Activated naive CD4-positive, alpha-beta T cell (primary cell): Measurements from ENCODE around the gene RNASE11.
"Not testable (repeated sequence)": the region's sequence is repeated elsewhere in the genome, so short reads cannot be mapped to it uniquely, and the experiment has no call there.

ENCODE experiments used
- DNase-seq, 4 experiments: peaks; one replicate each; lab custom pipeline; 2025; lab: John Stamatoyannopoulos, UW

Gene RNASE11

DNA sequence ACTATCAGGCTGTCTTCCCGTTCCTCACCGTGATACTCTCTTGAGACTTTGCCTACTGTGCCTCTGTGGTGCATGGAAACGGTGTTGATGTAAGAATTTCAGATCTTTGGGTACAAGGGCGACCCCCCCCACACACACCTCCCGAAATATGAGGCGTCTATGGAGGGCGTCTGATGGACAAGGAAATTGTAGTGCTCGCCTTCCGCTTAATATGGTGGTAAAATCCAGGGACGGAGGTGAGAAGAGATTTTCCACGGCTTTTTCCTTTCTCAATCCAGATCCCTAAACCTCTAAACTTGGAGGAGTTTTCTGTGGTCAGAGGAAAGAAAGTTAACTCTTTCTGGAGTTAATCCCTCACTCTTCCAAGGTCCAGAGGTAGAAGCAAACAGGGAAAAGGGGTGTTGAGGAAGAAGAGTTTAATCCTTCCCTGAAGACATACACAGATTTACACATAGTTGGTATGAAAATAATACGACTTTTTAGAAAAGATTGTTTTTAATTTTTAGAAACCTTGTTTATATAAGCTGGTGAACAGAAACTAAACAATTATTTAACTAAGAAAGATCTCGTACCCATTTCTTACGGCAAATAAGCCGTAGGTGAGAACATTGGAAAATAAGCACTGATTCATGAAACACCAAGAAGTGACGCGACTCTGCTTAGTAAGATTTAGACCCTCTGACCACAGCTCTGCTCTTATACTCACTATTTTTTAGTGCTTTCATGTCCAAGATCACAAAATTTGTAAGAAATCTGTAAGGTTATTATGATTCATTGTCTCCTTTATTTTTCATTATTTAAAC lies 26.4 kb upstream of the RNASE11 start:
- DNase-seq = no peak

GRCh38 chr14:20613094-20614037 lies 25.6 kb upstream of the RNASE11 start:
- peak; percentile 64 to 71 (median 70) for DNase-seq

DNA sequence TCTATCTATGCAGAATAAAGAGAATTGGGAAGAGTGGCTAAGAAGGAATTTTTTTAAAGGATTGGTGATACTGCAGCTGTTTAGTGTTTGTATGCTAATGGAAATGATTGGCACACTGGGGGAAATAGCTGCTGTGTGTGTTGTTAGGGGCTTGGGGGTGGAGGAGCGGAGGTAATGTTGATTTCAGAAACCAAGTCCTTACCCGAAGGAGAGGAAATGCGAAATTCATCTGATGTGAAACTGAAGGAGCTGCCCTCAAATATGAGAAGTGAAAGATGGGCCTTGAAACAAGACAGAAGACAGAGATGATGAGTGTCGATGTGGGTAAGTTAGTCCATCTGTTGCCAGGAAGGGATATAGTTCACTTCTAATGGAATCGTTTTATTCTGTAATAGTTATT lies 24.6 kb upstream of the RNASE11 start:
- DNase-seq = no peak

- DNase-seq = no peak
These were observed 23.5 kb upstream of the RNASE11 start for GRCh38 chr14:20611277-20611676.

- peak; percentile 30 to 56 (median 40) for DNase-seq
These were observed 22.4 kb upstream of the RNASE11 start for GRCh38 chr14:20610002-20610765.

DNA sequence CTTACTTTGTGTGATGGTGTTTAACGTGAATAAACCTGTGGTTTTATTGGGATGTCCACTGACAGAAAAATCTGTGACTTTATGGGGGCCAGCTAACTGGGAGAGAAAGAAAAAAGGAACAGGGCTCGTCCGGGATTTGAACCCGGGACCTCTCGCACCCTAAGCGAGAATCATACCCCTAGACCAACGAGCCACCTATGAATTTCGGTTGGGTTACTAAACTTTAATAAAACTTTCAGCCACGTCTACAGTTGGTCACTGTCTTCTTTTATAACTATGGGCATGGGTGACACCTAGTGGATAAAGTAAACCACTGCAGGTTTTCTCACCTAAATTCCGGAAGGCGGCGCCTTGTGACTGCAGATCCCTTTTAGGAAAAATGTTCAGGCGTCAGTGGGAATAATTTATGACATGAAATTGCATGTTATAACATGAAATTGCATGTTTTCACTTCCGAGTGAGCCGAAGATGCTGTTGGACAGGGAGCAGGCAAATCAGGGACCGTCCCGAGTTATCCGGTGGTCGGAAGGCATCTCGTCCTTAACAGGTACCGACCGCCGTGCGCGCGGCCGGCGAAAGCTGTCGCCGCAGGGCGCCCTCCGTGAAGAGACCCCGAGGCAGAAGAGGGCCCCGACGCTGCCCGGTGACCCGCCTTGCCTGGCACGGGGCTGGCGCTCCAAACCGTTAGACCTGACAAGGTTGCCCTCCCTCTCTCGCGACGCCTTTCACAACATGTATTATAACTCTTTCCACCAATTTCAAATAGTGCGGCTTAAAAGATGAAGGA lies 21.6 kb upstream of the RNASE11 start:
- peak in 2 of 4 experiments; percentile 20 to 34 for DNase-seq

GRCh38 chr14:20608383-20609110 lies 20.7 kb upstream of the RNASE11 start:
- no peak for DNase-seq

- no peak for DNase-seq
These were observed 19.8 kb upstream of the RNASE11 start for GRCh38 chr14:20607617-20608016.

DNA sequence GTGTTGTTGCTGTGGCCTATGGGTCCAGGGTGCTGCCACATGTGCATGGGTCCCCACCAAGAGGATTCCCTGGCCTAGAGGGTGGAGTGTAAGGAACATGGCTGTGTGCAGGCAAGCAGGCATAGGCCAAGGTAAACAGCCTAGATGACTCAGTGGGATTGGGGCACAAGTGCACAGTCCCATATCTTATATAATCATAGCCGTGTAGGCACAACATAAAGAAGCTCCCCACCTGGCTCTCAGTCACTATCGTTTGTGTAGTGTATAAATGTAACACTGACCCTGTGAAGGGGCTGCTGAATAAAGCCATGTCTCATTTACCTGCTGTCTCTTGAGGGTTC lies 19.1 kb upstream of the RNASE11 start:
- DNase-seq = no peak

DNA sequence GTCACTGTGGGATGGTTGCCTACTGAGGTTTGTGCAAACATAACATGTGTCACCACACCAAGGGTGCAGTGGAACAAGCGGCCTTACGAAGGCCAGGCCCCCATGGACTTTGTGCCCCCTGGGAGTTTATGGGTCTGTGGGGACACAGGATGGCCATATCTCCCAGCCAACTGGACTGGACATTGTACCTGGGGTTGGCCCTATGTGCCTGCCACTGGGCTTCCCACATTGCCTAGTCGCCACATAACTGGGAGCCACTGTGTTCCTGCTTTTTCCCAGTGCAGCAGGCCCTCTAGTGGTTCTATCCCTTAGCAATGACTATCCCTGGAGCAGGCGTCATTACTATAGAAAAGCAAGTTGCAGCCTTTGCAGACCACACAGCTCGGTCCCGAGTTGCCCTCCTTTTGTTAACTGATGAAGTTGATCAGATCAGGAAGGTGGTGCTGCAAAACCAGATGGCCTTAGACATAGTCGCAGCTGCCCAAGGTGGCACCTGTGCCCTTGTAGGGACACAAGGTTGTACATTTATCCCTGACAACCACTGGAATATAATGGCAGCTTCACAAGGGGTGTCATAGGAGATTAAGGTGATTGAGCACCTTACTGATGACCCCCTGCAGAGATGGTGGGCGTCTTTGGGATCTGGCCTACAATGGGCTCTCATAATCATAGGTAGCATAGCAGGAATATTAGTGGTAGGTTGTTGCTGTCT lies 18.5 kb upstream of the RNASE11 start:
- no peak for DNase-seq

- no peak for DNase-seq
These were observed 16.3 kb upstream of the RNASE11 start for GRCh38 chr14:20603813-20604690.

GRCh38 chr14:20602583-20602982 lies 14.8 kb upstream of the RNASE11 start:
- no peak for DNase-seq

DNA sequence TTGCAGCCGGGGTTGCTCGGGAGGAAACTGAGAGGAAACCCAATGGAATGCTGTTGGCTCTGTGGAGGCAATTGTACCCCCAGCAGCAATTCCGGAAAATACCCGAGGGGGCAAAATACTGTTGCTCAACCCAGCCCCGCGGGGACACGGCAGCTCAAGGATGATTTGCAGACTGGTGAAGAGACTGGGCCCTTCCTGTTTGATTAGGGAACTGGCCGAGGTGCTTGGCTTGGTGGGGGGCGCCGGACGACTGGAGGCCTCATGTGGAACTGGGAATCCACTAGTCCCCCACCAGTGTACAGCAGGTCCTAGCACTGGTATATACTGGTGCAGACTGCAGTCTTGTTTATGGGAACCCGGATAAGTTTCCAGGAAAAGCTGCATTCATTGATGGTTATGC lies 13.7 kb upstream of the RNASE11 start:
- no peak for DNase-seq

DNA sequence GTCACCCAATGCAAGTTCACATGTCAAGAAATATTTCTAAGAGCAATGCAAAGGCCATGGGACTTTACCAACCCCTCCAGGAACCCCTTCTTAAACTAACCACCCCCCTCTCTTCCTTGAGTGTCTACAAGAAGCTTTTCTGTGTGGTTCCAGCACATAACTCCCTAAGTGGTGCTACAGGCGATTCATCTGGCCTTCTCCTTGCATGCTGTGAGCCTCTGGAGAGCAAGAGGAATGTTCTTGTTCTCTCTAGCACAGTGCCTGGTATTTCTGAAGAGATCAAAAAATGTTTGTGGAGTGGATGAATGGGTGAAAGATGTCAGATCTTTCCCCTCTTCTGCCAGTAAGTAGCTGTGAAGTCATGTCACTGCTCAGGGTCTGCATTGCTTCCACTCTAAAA lies 9.3 kb upstream of the RNASE11 start:
- no peak for DNase-seq

DNA sequence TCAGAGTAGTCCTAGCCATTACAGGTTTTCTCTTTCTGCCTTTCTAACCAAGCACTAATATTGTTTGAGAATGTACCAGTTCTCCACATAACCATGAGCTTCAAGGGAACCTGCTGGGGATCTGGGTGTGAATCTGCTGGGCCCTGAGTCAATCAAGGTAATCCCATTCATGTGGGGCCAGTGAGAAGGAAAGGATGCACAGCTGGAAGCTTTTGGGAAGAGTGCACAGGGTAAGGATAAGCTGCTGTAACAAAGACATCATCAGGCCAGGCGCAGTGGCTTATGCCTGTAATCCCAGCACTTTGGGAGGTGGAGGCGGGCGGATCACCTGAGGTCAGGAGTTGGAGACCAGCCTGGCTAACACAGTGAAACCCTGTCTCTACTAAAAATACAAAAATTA lies 7.9 kb upstream of the RNASE11 start:
- DNase-seq = not testable (repeated sequence)

GRCh38 chr14:20592574-20592973 lies 4.8 kb upstream of the RNASE11 start:
- DNase-seq = no peak

DNA sequence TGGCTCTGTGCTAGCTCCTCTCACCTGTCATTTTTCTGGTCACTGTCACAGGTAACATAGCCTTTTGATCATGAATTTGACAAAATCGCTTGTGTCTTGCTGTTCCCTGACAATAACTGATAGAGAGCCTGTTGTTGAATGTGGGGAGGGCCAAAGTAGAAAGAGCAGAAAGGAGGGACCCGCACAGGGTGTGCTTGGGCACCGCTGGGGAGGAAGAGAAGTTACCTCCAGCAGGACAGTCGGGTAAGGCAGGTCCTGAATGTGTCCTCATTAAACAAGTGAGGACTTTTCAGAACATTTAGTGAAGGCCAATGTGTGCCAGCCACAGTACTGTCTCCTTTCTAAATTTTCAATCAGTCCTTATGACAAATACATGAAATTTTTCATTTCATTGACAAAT lies 3.4 kb upstream of the RNASE11 start, which contains the start of gene RNASE12:
TSS of gene RNASE12 (minus strand) at position 142 of the 400 bp plus-strand sequence. CDS start 653 bp downstream, outside the sequence.
- no peak for DNase-seq

DNA sequence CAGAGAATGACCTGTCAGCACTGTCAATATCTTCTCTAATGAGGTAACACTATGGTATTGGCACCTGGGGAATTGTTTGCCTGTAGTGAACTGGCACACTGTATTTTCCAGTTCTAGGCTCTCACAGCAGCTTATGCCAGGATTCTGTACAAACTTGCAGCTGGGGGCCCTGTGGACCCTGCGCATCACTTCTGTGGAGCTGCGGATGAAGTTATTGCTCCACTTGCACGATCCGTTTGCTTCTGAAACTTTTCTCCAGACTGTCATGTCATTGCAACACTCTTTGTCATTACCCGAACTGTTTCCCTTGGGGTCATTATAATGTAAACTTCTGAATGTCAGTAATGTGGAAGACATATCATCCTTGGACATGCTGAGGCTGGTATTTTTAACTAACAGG lies 3.9 kb downstream of the RNASE11 start:
- DNase-seq = no peak

DNA sequence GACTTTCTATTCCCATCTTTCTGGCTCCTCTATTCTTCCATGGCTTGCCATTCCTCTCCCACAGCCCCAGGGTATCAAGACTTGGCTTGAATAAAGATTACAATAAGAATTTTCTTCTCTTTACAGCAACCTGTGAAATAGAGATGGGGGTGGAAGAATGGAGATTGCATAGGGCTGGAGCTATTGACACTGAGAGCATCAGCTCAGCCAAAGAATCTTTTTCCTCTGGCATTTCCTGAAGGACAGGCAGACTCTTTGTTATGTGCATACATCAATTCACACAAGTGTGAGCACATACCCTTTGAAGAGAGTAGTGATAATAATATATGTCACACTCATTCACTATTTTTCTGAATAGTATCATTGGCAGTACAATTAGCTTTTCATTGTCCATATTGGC lies 4.7 kb downstream of the RNASE11 start:
- no peak for DNase-seq
